Aorta (tissue), 5 donors: Measurements from ENCODE around the gene CFAP90. TPM values are rescaled to one million over a fixed set of nuclear protein-coding genes. Genes with fewer than 3 reads are reported as not detected.

Experiments
- ATAC-seq: fragments of 200-7000 bp; cut with Tn5 transposase; one replicate; pipeline ENCODE4 v1.9.1; 2022; ENCODE audit warnings: moderate library complexity; ENCODE audit not compliant: low FRiP score
- DNase-seq, 2 donors: peaks; one replicate each; pipeline ENCODE4 v3.0.0-alpha.2; 2020
- H3K27ac ChIP-seq, 2 donors: one replicate each; pipeline ENCODE4 v1.5.1; 2013; ENCODE audit warnings: low read length in 2 of 2, mild to moderate bottlenecking in 2 of 2, moderate library complexity in 2 of 2, control low read depth in 1 of 2, inconsistent platforms in 1 of 2, low read depth in 1 of 2
- H3K27me3 ChIP-seq, 2 donors: one replicate each; pipeline ENCODE4 v1.6.1; 2013; ENCODE audit warnings: control low read depth in 1 of 2, low read length in 1 of 2, mild to moderate bottlenecking in 1 of 2, moderate library complexity in 1 of 2; ENCODE audit not compliant: insufficient read depth in 2 of 2, control insufficient read depth in 1 of 2
- H3K36me3 ChIP-seq, 2 donors: one replicate each; pipeline ENCODE4 v1.6.1; 2013; ENCODE audit warnings: control low read depth in 1 of 2, low read length in 1 of 2, mild to moderate bottlenecking in 1 of 2; ENCODE audit not compliant: insufficient read depth in 2 of 2, control insufficient read depth in 1 of 2
- H3K4me1 ChIP-seq, 2 donors: one replicate each; pipeline ENCODE4 v1.6.1; 2013; ENCODE audit warnings: low read length in 2 of 2, control low read depth in 1 of 2, mild to moderate bottlenecking in 1 of 2, moderate library complexity in 1 of 2; ENCODE audit not compliant: insufficient read depth in 2 of 2, control insufficient read depth in 1 of 2
- H3K4me3 ChIP-seq, 2 donors: one replicate each; pipeline ENCODE4 v1.5.1; 2013; ENCODE audit warnings: low read length in 2 of 2, control low read depth in 1 of 2, mild to moderate bottlenecking in 1 of 2
- H3K9me3 ChIP-seq: one replicate; pipeline ENCODE4 v1.6.1; 2013; ENCODE audit warnings: mild to moderate bottlenecking, low read length; ENCODE audit not compliant: control insufficient read depth
- WGBS, 2 donors: extraction: QIAGEN DNeasy Blood & Tissue Kit; methylation state at CpG; one replicate each; pipeline ENCODE4 v1.1.7; 2013; 5-methylcytosine and 5-hydroxymethylcytosine counted together
- intact Hi-C, 2 donors: fragments of 100-400 bp; cut with DNase I; formaldehyde crosslinking; loops; one replicate each; pipeline versions ENCODE4 v1.14.2 to v1.15.0; 2022
- polyA plus RNA-seq, 2 donors: library from polyadenylated mRNA; stranded (reverse); fragments of 200-250 nt; gene quantifications; one replicate each; pipeline ENCODE4 v1.2.3, GENCODE V29; 2013
- total RNA-seq, 2 donors: library from RNA; stranded (reverse); fragmentation: NEBNext Ultra II Directional; extraction: Animal tissue kit (Norgen Biotek cat#: 25700); gene quantifications; one replicate each; pipeline ENCODE4 v1.2.1, GENCODE V29; 2021
- donor health status: healthy with polysubstance abuse.
- donor health status: Bipolar disorder and iron deficiency.
- donor health status: DM: no; HTN: no; CAD: no.
- donor health status: DM: no; HTN: no; CAD: no.
- donor health status: DM: yes; HTN: yes; CAD: no.

CFAP90 gene
- total and polyA plus RNA-seq, 4 donors: 0.18 to 0.50 (median 0.39) TPM; not detected in 1

- H3K4me3 ChIP-seq: no peak overlapping the region
- ATAC-seq (no peak), DNase-seq (no peak)
- H3K4me1 ChIP-seq: no peaks in the 10 kb centered on the region
- no peaks in the 10 kb centered on the region for H3K9me3 ChIP-seq
- intact Hi-C loops: no loop called here
- no peaks in the 10 kb centered on the region for H3K36me3 ChIP-seq
- H3K27me3 ChIP-seq: no peaks in the 10 kb centered on the region
- H3K27ac ChIP-seq: no peak overlapping the region
- 85 to 86% methylated on average over 2 of the region's 2 CpGs for WGBS, 2 donors
Observed at GRCh38 chr5:7805379-7805778, 45.6 kb downstream of the CFAP90 start.

DNA sequence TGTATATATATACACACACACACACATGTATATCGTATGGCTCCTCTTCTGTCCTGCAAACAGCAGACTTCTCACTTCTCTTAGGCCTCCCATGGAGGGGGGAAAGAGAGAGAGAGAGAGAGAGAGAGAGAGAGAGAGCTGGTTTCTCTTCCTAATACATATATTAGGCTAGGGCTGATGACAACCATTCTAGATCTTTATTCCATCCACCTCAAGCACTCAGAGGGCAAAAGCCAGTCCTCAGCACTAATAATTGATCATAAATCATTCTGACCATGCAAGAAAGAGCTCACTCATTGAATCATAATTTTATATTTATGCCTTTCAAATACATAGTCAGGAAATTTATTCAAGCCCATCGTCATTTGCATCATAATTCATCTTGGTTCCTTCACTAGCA lies 47.0 kb downstream of the CFAP90 start:
- no peaks in the 10 kb centered on the region for H3K9me3 ChIP-seq

DNA sequence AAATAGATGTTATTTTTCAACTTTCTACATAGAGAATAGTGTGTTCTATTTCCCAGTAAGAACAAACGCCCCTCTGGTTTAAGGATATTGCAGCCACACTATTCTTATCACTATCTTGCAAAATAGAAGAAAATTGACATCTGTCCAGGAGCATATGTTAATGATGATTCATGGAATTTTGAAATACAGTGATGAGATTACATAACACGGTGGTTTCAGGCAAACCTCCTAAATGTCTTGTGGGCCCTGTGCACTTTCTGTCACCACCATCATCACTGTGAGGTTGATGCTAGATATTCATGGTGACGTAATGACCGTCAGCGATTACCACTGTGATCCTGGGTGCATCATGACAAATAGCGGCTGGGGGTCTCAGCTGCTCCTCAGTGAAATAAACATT lies 48.1 kb downstream of the CFAP90 start:
- no peaks in the 10 kb centered on the region for H3K36me3 ChIP-seq
- ATAC-seq: no peak
- no peak for DNase-seq
- WGBS, 2 donors: 75 to 81% methylated on average over 6 of the region's 6 CpGs
- no peak overlapping the region for H3K27ac ChIP-seq
- H3K9me3 ChIP-seq: no peaks in the 10 kb centered on the region
- no peaks in the 10 kb centered on the region for H3K27me3 ChIP-seq
- no peaks in the 10 kb centered on the region for H3K4me1 ChIP-seq
- H3K4me3 ChIP-seq: no peak overlapping the region
- intact Hi-C loops: no loop called here

More for the DNA sequence above, 47.0 kb downstream of the CFAP90 start:
- WGBS, 2 donors: 59 to 61% methylated on average over 2 of the region's 2 CpGs
- H3K4me1 ChIP-seq: no peaks in the 10 kb centered on the region
- intact Hi-C loops: no loop called here
- H3K27ac ChIP-seq: no peak overlapping the region
- no peaks in the 10 kb centered on the region for H3K27me3 ChIP-seq
- no peak overlapping the region for H3K4me3 ChIP-seq
- no peaks in the 10 kb centered on the region for H3K36me3 ChIP-seq
- ATAC-seq (no peak), DNase-seq (no peak)

DNA sequence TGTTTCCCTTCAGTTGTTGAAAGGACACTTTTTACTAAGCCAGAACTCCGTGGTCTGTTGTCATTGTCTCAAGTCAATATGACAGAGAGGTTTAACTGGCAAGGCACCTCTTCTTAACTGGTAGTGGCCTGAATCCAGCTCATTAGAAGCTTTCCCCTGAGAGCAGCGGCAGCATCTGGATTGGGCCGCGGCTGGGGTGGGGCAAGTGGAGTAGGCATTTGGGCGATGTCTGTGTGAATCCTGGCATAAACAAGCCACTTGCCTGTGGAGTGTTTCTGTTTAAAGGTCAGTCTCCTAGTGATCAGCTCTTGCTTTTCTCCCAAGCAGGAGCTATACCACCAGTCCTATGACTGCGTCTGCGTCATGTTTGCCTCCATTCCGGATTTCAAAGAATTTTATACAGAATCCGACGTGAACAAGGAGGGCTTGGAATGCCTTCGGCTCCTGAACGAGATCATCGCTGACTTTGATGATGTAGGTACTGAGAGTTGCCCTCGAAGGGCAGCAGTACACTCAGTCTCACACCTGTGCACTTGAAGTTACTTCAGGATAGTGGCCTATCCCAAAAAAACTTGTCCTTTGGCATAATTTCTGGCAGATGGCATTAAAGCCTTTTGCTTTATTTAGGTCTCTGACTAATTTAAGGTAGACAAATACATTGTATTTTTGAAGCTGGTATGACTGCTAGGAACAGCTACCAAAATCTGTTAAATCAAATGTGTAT lies 48.9 kb downstream of the CFAP90 start:
- Histone ChIP-seq H3K4me3 (no peak overlapping the region), H3K4me1 (no peaks in the 10 kb centered on the region), H3K36me3 (no peaks in the 10 kb centered on the region), H3K27ac (no peak overlapping the region), H3K9me3 (no peaks in the 10 kb centered on the region), H3K27me3 (no peaks in the 10 kb centered on the region)
- intact Hi-C loops: no loop called here
- WGBS, 2 donors: 79 to 81% methylated on average over 14 of the region's 14 CpGs
- ATAC-seq (no peak), DNase-seq (no peak)

GRCh38 chr5:7795306-7795705 lies 55.6 kb downstream of the CFAP90 start:
- H3K9me3 ChIP-seq: no peaks in the 10 kb centered on the region
- intact Hi-C loops: no loop called here
- H3K4me1 ChIP-seq: no peaks in the 10 kb centered on the region
- H3K27ac ChIP-seq: no peak overlapping the region
- H3K4me3 ChIP-seq: no peak overlapping the region
- DNase-seq (no peak), ATAC-seq (no peak)
- H3K36me3 ChIP-seq: no peaks in the 10 kb centered on the region
- 58 to 60% methylated on average over 3 of the region's 3 CpGs for WGBS, 2 donors
- no peaks in the 10 kb centered on the region for H3K27me3 ChIP-seq

- ATAC-seq: no peak
- no peak overlapping the region for H3K4me3 ChIP-seq
- no peak for DNase-seq
- no peaks in the 10 kb centered on the region for H3K4me1 ChIP-seq
- H3K36me3 ChIP-seq: no peaks in the 10 kb centered on the region
- WGBS, 2 donors: 86 to 97% methylated on average over 1 of the region's 1 CpG
- H3K9me3 ChIP-seq: no peaks in the 10 kb centered on the region
- H3K27ac ChIP-seq: no peak overlapping the region
- intact Hi-C loops: no loop called here
- H3K27me3 ChIP-seq: no peaks in the 10 kb centered on the region
Observed at GRCh38 chr5:7794823-7795222, 56.1 kb downstream of the CFAP90 start.

- Histone ChIP-seq H3K4me1 (no peaks in the 10 kb centered on the region), H3K27me3 (no peaks in the 10 kb centered on the region), H3K4me3 (no peak overlapping the region), H3K27ac (no peak overlapping the region), H3K36me3 (no peaks in the 10 kb centered on the region), H3K9me3 (no peaks in the 10 kb centered on the region)
- no peak for ATAC-seq
- no peak for DNase-seq
- 38 to 56% methylated on average over 5 of the region's 5 CpGs for WGBS, 2 donors
- intact Hi-C loops: no loop called here
Observed at GRCh38 chr5:7794311-7794710, 56.6 kb downstream of the CFAP90 start.

GRCh38 chr5:7793895-7794294 lies 57.0 kb downstream of the CFAP90 start:
- no peak for ATAC-seq
- H3K4me3 ChIP-seq: no peak overlapping the region
- 74 to 77% methylated on average over 5 of the region's 5 CpGs for WGBS, 2 donors
- intact Hi-C loops: no loop called here
- H3K27ac ChIP-seq: no peak overlapping the region
- no peaks in the 10 kb centered on the region for H3K9me3 ChIP-seq
- no peak for DNase-seq
- no peaks in the 10 kb centered on the region for H3K4me1 ChIP-seq
- no peaks in the 10 kb centered on the region for H3K27me3 ChIP-seq
- H3K36me3 ChIP-seq: no peaks in the 10 kb centered on the region

- ATAC-seq (no peak), DNase-seq (no peak)
- Histone ChIP-seq H3K4me1 (no peaks in the 10 kb centered on the region), H3K27me3 (no peaks in the 10 kb centered on the region), H3K4me3 (no peak overlapping the region), H3K36me3 (no peaks in the 10 kb centered on the region), H3K9me3 (no peaks in the 10 kb centered on the region), H3K27ac (no peak overlapping the region)
- intact Hi-C loops: no loop called here
- 81 to 88% methylated on average over 7 of the region's 7 CpGs for WGBS, 2 donors
Observed at GRCh38 chr5:7789567-7789966, 61.4 kb downstream of the CFAP90 start.
